Myocyte (in vitro differentiated cells): ENCODE results near the gene CCDC73. TPM values are rescaled to one million over a fixed set of nuclear protein-coding genes. Genes with fewer than 3 reads are reported as not detected.
"Not testable (repeated sequence)": the region's sequence is repeated elsewhere in the genome, so short reads cannot be mapped to it uniquely, and the experiment has no call there.

ENCODE experiments used
- DNase-seq: peaks from one replicate; pipeline ENCODE4 v3.0.0-alpha.2; 2012; ENCODE audit warnings: low read depth
- total RNA-seq: library from RNA; depleted of rRNA; stranded (reverse); fragments of >200 nt; gene quantifications from 2 replicates; pipeline ENCODE4 v1.2.3, GENCODE V29; 2014

Gene CCDC73
- total RNA-seq, 1 donor from 2014 or later, result not detected

- peak; percentile 55 for DNase-seq
Measured at GRCh38 chr11:32706985-32707741, 87.3 kb downstream of the CCDC73 start.

- DNase-seq, result no peak
Measured at GRCh38 chr11:32705309-32706033, 89.0 kb downstream of the CCDC73 start.

- no peak for DNase-seq
Measured at GRCh38 chr11:32704775-32705174, 89.7 kb downstream of the CCDC73 start.

GRCh38 chr11:32704261-32704660, 90.2 kb downstream of the CCDC73 start:
- DNase-seq, result no peak

GRCh38 chr11:32701616-32702015, 92.8 kb downstream of the CCDC73 start:
- no peak for DNase-seq

- no peak for DNase-seq
Measured at GRCh38 chr11:32698579-32698978, 95.9 kb downstream of the CCDC73 start.

GRCh38 chr11:32671051-32671450, 123.4 kb downstream of the CCDC73 start:
- DNase-seq, result no peak

- DNase-seq, result no peak
Measured at GRCh38 chr11:32659672-32660071, 134.8 kb downstream of the CCDC73 start.

GRCh38 chr11:32658639-32659406, 135.6 kb downstream of the CCDC73 start:
- no peak for DNase-seq

- DNase-seq, result no peak
Measured at GRCh38 chr11:32643526-32643925, 150.9 kb downstream of the CCDC73 start.

- DNase-seq, result no peak
Measured at GRCh38 chr11:32641361-32641760, 153.1 kb downstream of the CCDC73 start.

GRCh38 chr11:32635819-32636218, 158.6 kb downstream of the CCDC73 start:
- no peak for DNase-seq

- DNase-seq, result no peak
Measured at GRCh38 chr11:32630844-32631243, 163.6 kb downstream of the CCDC73 start.

- DNase-seq, result no peak
Measured at GRCh38 chr11:32616903-32617302, 177.6 kb downstream of the CCDC73 start.

GRCh38 chr11:32615422-32615821, 179.0 kb downstream of the CCDC73 start:
- peak; percentile 7 for DNase-seq

- DNase-seq, result no peak
Measured at GRCh38 chr11:32613500-32614151, 180.8 kb downstream of the CCDC73 start.

- DNase-seq, result no peak
Measured at GRCh38 chr11:32610797-32611352, 183.6 kb downstream of the CCDC73 start.

GRCh38 chr11:32608826-32609225, 185.6 kb downstream of the CCDC73 start:
- DNase-seq, result not testable (repeated sequence)

- no peak for DNase-seq
Measured at GRCh38 chr11:32606220-32606619, 188.2 kb downstream of the CCDC73 start.

- no peak for DNase-seq
Measured at GRCh38 chr11:32602657-32603415, 191.6 kb downstream of the CCDC73 start.
